WTC11 (cell line): ENCODE data around the gene IFRD2. TPM values are rescaled to one million over a fixed set of nuclear protein-coding genes. Genes with fewer than 3 reads are reported as not detected.

Source experiments
- ATAC-seq: fragments of 200-7000 bp; cut with Tn5 transposase; 2 replicates; pipeline ENCODE4 v1.10.0; 2021; ENCODE audit warnings: mild to moderate bottlenecking, moderate library complexity
- CTCF ChIA-PET: fragments of 300-600 bp; sonication (Branson Sonifier 250); formaldehyde crosslinking; loops from one replicate; lab custom pipeline; 2021; ENCODE audit warnings: antibody characterized with exemption; lab: Charles Lee
- POLR2A ChIA-PET: fragments of 350-600 bp; sonication (Branson Sonifier 250); formaldehyde crosslinking; loops from one replicate; lab custom pipeline; 2021; ENCODE audit warnings: antibody characterized with exemption; lab: Charles Lee
- DNase-seq: peaks from one replicate; pipeline ENCODE4 v3.0.0; 2021; ENCODE audit warnings: low spot score
- H3K27ac Mint-ChIP-seq: 2 replicates; pipeline ENCODE4 v1.8.0; 2021; ENCODE audit warnings: mixed read lengths
- H3K27me3 Mint-ChIP-seq: 2 replicates; pipeline ENCODE4 v1.8.0; 2021; ENCODE audit warnings: low read depth, mild to moderate bottlenecking, moderate library complexity, mixed read lengths
- H3K36me3 Mint-ChIP-seq: 2 replicates; pipeline ENCODE4 v1.8.0; 2021; ENCODE audit warnings: mixed read lengths
- H3K4me1 Mint-ChIP-seq: 2 replicates; pipeline ENCODE4 v1.8.0; 2022; ENCODE audit warnings: mixed read lengths
- H3K4me3 Mint-ChIP-seq: 2 replicates; pipeline ENCODE4 v1.8.0; 2021; ENCODE audit warnings: mild to moderate bottlenecking, moderate library complexity, mixed read lengths
- H3K9me3 Mint-ChIP-seq: 2 replicates; pipeline ENCODE4 v1.8.0; 2021; ENCODE audit warnings: mixed read lengths
- ATF3 ChIP-seq: sonication (generic); formaldehyde crosslinking; conservative IDR thresholded peaks from 2 replicates; pipeline ENCODE4 v1.8.1; 2022; ENCODE audit warnings: mild to moderate bottlenecking, missing genetic modification reagents
- CTCF ChIP-seq: fragments of 200-600 bp; IDR thresholded peaks from 2 replicates; pipeline ENCODE4 v1.8.0; 2022; ENCODE audit warnings: antibody characterized with exemption
- ERG ChIP-seq: fragments of 250-450 bp; sonication (Bioruptor Pico); IDR thresholded peaks from 2 replicates; pipeline ENCODE4 v1.8.0; 2021; ENCODE audit warnings: mild to moderate bottlenecking
- FOXP1 ChIP-seq: sonication (generic); formaldehyde crosslinking; IDR thresholded peaks from 2 replicates; pipeline ENCODE4 v1.8.0; 2022; ENCODE audit warnings: missing genetic modification reagents, mild to moderate bottlenecking, moderate library complexity, borderline replicate concordance
- GABPB1 ChIP-seq: sonication (generic); formaldehyde crosslinking; IDR thresholded peaks from 2 replicates; pipeline ENCODE4 v1.8.1; 2023; ENCODE audit warnings: mild to moderate bottlenecking, missing genetic modification reagents
- GRHL2 ChIP-seq: fragments of 250-450 bp; sonication (Bioruptor Pico); IDR thresholded peaks from 2 replicates; pipeline ENCODE4 v1.8.0; 2022; ENCODE audit warnings: mild to moderate bottlenecking, moderate library complexity; ENCODE audit not compliant: insufficient replicate concordance, severe bottlenecking
- MXD4 ChIP-seq: fragments of 250-450 bp; sonication (Bioruptor Pico); IDR thresholded peaks from 2 replicates; pipeline ENCODE4 v1.8.0; 2021; ENCODE audit warnings: mild to moderate bottlenecking, moderate library complexity, borderline replicate concordance
- MYBL2 ChIP-seq: sonication (generic); formaldehyde crosslinking; IDR thresholded peaks from 2 replicates; pipeline ENCODE4 v1.8.1; 2023; ENCODE audit warnings: mild to moderate bottlenecking, moderate library complexity, missing genetic modification reagents
- NFYB ChIP-seq: sonication (generic); formaldehyde crosslinking; conservative IDR thresholded peaks from 2 replicates; pipeline ENCODE4 v1.8.0; 2022; ENCODE audit warnings: low read depth, missing genetic modification reagents
- PRRX2 ChIP-seq: fragments of 250-450 bp; sonication (Bioruptor Pico); IDR thresholded peaks from 2 replicates; pipeline ENCODE4 v1.8.0; 2021; ENCODE audit warnings: mild to moderate bottlenecking
- SMAD4 ChIP-seq: sonication (generic); formaldehyde crosslinking; IDR thresholded peaks from 2 replicates; pipeline ENCODE4 v1.8.0; 2022; ENCODE audit warnings: mild to moderate bottlenecking, missing genetic modification reagents
- ZNF232 ChIP-seq: sonication (generic); formaldehyde crosslinking; IDR thresholded peaks from 2 replicates; pipeline ENCODE4 v1.8.0; 2022; ENCODE audit warnings: mild to moderate bottlenecking, missing genetic modification reagents
- ZNF396 ChIP-seq: fragments of 250-450 bp; sonication (Bioruptor Pico); IDR thresholded peaks from 2 replicates; pipeline ENCODE4 v1.8.0; 2021; ENCODE audit warnings: mild to moderate bottlenecking, moderate library complexity, borderline replicate concordance
- ZNF425 ChIP-seq: fragments of 250-450 bp; sonication (Bioruptor Pico); conservative IDR thresholded peaks from 2 replicates; pipeline ENCODE4 v1.9.0; 2021; ENCODE audit warnings: mild to moderate bottlenecking
- total RNA-seq: library from RNA; stranded (reverse); gene quantifications from 3 replicates; pipeline ENCODE4 v1.2.3, GENCODE V29; 2021

Gene IFRD2
- total RNA-seq, 1 experiment from 2014 or later = 92.0 TPM

GRCh38 chr3:50269460-50269859 lies 22.8 kb downstream of the IFRD2 start:
- no peak for ATAC-seq
- CTCF ChIA-PET = interaction anchor here (0.6 to 12.5 kb wide), 6 partner anchors 10 to 76 kb away, joined by 3 to 145 read pairs (median 6); partner anchors contain the start of gene GNAT1
- DNase-seq = no peak
- Mint-ChIP-seq H3K27me3 (peaks cover 17% of the 10 kb centered on the region), H3K4me1 (peaks cover 50% of the 10 kb centered on the region), H3K9me3 (no peaks in the 10 kb centered on the region), H3K27ac (no peak overlapping the region), H3K4me3 (no peak overlapping the region)
- POLR2A ChIA-PET = interaction anchor here (1.0 to 1.5 kb wide), 3 partner anchors 10 to 75 kb away, joined by 4 to 5 read pairs (median 4); no protein-coding TSS in a partner anchor
- TF ChIP-seq ZNF425 (CRISPR knock-in tag) = no peak
- TF ChIP-seq FOXP1 (CRISPR knock-in tag) = no peak
- no peak for TF ChIP-seq ERG (CRISPR knock-in tag)
- TF ChIP-seq MXD4 (CRISPR knock-in tag) = no peak
- TF ChIP-seq, all 79 proteins: peak for 0
- H3K36me3 Mint-ChIP-seq = no peaks in the 10 kb centered on the region

- H3K36me3 Mint-ChIP-seq = no peaks in the 10 kb centered on the region
- H3K27ac Mint-ChIP-seq = no peak within 1 kb of the TSS
- ATAC-seq = no peak
- TF ChIP-seq ATF3 (no peak), FOXP1 (CRISPR knock-in tag) (0 out of 2 replicates have a peak, but pooled peaks have one; percentile 28), PRRX2 (no peak)
- H3K9me3 Mint-ChIP-seq = no peaks in the 10 kb centered on the region
- H3K27me3 Mint-ChIP-seq = peaks cover 11% of the 10 kb centered on the region
- no peak for DNase-seq
- peaks cover 49% of the 10 kb centered on the region for H3K4me1 Mint-ChIP-seq
- POLR2A ChIA-PET = interaction anchor here (1.0 to 1.5 kb wide), 3 partner anchors 9 to 74 kb away, joined by 4 to 5 read pairs (median 4); no protein-coding TSS in a partner anchor
- CTCF ChIA-PET = interaction anchor here (0.5 to 12.5 kb wide), 7 partner anchors 9 to 75 kb away, joined by 3 to 145 read pairs (median 4); partner anchors contain the start of gene GNAT1
- no peak within 1 kb of the TSS for H3K4me3 Mint-ChIP-seq
Measured at GRCh38 chr3:50268703-50269451, 23.4 kb downstream of the IFRD2 start, which contains the start of gene SEMA3B. Gene SEMA3B, plus strand, starts transcription at chr3:50269147. Its CDS starts 94 bp downstream, at chr3:50269241.

- H3K4me3 Mint-ChIP-seq = no peak overlapping the region
Measured at GRCh38 chr3:50268276-50268675, 24.0 kb downstream of the IFRD2 start.

More at GRCh38 chr3:50268276-50268675, 24.0 kb downstream of the IFRD2 start:
- ChIA-PET CTCF (interaction anchor here (0.5 to 12.5 kb wide), 10 partner anchors 12 to 103 kb away, joined by 3 to 145 read pairs (median 4); partner anchors contain the start of genes GNAT1 and HYAL2), POLR2A (interaction anchor here (1.3 kb wide), 1 partner anchor 22 kb away, joined by 4 read pairs; no protein-coding TSS in a partner anchor)
- TF ChIP-seq SMAD4 (CRISPR knock-in tag) = no peak
- TF ChIP-seq ZNF232 (CRISPR knock-in tag) = no peak
- TF ChIP-seq NFYB (CRISPR knock-in tag) = no peak
- TF ChIP-seq GRHL2 (CRISPR knock-in tag) = no peak
- TF ChIP-seq MYBL2 (CRISPR knock-in tag) = no peak
- no peak for TF ChIP-seq ZNF396
- no peak for TF ChIP-seq CTCF
- TF ChIP-seq GABPB1 (CRISPR knock-in tag) = no peak
- peaks cover 5% of the 10 kb centered on the region for H3K27me3 Mint-ChIP-seq
- ATAC-seq (no peak), DNase-seq (no peak)
- H3K9me3 Mint-ChIP-seq = no peaks in the 10 kb centered on the region
- H3K27ac Mint-ChIP-seq = no peak overlapping the region
- no peaks in the 10 kb centered on the region for H3K36me3 Mint-ChIP-seq
- H3K4me1 Mint-ChIP-seq = peaks cover 54% of the 10 kb centered on the region
